SHP77 (cell line): ENCODE measurements around the gene PLK4.
"Not testable (repeated sequence)": the region's sequence is repeated elsewhere in the genome, so short reads cannot be mapped to it uniquely, and the experiment has no call there.

Experiments
- DNase-seq, 2 experiments: peaks; one replicate each; lab custom pipeline; 2025; lab: John Stamatoyannopoulos, UW

PLK4 gene

DNA sequence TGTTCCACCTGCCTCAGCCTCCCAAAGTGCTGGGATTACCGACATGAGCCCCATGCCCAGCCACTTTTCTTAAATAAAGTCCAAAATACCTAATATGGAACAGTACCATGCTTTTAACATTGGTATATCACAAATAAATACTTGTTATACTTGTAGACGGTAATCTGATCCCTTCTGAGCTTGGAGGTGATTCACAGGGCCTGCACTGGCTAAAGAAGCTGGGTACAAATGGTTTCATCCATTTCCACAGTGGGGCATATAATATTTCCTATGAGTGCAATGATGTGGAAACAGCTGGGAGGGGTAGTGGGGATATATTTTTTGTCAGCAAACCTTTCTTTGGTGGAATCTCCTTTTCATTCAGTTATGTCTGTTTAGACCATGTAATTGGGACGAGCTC, 35.8 kb downstream of the PLK4 start:
- no peak for DNase-seq

DNA sequence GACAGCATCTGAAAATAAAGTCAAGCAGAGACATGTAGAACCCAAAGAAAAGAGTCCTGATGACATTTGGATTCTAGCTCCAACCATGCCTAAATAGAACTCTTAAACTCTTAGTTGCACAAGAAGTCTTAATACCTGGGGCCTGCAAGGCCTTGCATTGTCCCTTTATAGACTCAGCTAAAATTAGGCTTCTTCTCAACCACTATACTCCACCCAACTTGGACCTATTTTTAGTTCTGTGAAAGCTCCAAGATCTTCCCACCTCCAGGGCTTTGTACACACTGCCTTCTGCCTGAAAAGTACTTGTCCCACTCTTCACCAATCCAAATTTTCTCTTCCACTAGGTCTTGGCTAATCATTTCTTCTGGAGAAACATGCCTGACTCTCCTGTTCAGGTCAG, 36.5 kb downstream of the PLK4 start:
- no peak for DNase-seq

DNA sequence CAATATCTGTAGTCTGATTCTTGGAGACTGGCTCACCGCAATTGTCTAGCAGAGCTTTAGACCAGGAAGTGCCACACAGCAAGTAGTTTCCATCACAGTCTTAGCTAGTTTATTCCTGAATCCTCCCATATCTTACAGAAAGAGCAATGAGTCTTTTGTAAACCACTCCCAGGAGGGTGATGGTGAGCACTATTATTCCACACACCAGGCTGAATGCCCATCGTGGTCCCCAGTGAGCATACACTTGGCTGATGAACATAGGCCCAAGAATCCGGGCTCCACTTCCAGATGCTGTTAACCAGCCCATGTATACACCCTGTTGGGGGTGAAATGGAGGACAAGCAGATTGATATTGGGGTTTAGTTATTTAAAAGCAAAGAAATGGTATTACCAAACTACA, 39.8 kb downstream of the PLK4 start:
- no peak for DNase-seq

DNA sequence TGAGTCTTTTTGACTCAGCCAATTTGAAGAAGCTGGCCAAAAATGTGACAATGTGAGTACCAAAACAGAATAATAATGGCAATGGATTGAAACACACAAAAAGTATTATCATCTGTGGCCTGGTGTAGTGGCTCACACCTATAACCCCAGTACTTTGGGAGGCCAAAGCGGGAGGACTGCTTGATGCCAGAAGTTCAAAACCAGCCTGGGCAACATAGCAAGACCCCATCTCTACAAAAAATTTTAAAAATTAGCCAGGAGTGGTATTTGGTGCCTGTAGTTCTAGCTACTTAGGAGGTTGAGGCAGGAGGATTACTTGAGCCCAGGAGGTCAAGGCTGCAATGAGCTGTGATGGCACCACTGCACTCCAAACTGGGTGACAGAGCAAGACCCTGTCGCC, 41.5 kb downstream of the PLK4 start:
- DNase-seq: no peak

- DNase-seq: not testable (repeated sequence)
Measured at GRCh38 chr4:127925720-127926119, 45.0 kb downstream of the PLK4 start.

DNA sequence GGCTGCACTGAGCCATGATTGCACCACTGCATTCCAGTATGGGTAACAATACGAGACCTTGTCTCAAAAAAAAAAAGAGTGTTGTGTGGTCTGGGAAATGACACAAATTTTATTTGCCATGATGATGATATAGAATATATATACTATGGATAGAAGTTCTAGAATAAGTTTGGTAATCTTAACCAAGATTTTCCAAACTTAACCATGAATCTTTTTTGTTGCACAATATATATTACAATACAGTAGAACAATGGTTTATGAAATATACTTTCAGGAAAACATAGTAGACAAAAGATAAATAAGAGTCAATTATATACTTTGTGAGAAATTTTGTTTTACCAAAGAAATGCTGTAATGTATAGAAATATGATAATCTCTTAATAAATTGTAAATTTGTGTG, 49.5 kb downstream of the PLK4 start:
- no peak for DNase-seq

- DNase-seq: not testable (repeated sequence)
Measured at GRCh38 chr4:127931836-127932235, 51.1 kb downstream of the PLK4 start.

- DNase-seq: no peak
Measured at GRCh38 chr4:127936974-127937373, 56.3 kb downstream of the PLK4 start.
